HG03432 (cell line): ENCODE results near the gene MEIS3.
A peak's percentile ranks its signal among the peaks of the same experiment; 100 is the strongest.

ENCODE experiments used
- ATAC-seq: cut with Tn5 transposase; IDR thresholded peaks from one replicate; pipeline ENCODE4 v1.9.1; 2021; ENCODE audit warnings: mild to moderate bottlenecking, moderate library complexity; ENCODE audit not compliant: unreplicated experiment

The MEIS3 gene

GRCh38 chr19:47435883-47436417 lies 16.6 kb upstream of the MEIS3 start:
- no peak for ATAC-seq

- no peak for ATAC-seq
These were observed 15.9 kb upstream of the MEIS3 start for GRCh38 chr19:47435196-47435595.

GRCh38 chr19:47434088-47434487 lies 14.8 kb upstream of the MEIS3 start:
- ATAC-seq, result no peak

- no peak for ATAC-seq
These were observed 13.8 kb upstream of the MEIS3 start for GRCh38 chr19:47433121-47433520.

DNA sequence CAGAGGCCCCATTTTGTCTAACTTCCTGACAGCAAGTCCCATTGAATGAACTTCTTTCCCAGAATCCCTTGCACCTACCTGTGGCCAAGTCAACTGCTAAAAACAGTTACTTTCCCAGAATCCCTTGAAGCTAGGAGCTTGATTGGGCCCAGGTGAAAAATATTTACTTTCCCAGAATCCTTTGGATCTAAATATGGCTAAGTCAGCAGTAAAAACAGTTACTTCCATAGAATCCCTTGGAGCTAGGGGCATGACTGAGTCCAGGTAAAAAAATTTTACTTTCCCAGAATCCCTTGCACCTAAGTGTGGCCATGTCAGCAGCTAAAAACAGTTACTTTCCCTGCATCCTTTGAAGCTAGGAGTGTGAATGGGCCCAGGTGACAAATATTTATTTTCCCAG lies 13.2 kb upstream of the MEIS3 start:
- no peak for ATAC-seq

DNA sequence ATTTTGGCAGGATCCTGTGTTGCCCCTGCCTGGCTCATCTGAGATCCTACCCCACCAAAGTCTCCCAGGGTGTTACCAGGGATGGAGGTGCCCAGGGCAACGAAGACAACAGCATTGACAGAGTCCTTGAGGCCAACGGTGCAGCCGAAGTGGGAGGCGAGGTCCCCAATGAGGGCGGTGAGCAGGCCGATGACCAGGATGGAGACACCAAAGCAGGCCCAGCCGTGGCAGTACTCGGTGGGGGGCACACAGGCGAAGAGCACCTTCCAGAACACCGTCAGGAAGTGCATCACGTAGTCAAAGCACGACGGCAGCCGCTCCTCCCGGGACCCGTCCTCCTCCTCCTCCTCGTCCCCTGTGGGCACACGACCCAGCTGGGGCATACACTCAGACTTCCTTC lies 12.8 kb upstream of the MEIS3 start:
- ATAC-seq, result no peak

DNA sequence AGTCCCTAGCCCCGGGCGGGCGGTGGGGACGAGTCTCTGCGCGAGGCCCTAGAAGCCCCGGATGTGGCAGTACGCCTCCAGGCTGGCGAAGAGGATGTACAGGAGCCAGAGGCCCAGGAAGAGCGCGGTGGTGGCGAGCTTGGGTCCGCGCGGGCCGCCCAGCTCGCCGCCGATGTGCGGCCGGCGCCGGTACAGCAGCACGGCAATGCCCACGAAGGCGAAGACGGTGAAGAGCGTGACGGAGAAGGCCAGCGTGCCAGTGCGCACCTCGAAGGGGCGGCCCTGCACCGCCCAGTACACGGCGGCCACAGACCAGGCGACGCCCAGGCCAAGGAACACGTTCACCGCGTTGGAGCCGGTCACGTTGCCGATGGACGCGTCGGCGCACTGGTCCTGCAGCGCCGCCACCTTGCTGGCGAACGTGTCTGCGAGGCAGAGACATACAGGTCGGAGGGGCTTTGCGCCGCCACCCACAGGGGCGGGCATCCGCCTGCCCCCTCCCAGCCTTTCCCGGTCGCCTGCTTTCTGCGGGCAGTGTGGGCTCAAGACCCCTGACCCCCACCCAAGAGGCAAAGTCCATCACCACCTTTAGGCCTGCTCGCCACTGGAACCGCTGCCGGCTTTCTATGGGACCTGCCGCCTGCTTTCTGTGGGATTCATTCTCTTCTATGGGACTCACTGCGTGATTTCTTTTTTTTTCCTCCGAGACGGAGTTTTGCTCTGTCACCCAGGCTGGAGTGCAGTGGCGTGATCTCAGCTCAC lies 10.9 kb upstream of the MEIS3 start:
- no peak for ATAC-seq

GRCh38 chr19:47429140-47429793 lies 9.9 kb upstream of the MEIS3 start:
- ATAC-seq, result no peak

- no peak for ATAC-seq
These were observed 9.0 kb upstream of the MEIS3 start for GRCh38 chr19:47428177-47428894.

DNA sequence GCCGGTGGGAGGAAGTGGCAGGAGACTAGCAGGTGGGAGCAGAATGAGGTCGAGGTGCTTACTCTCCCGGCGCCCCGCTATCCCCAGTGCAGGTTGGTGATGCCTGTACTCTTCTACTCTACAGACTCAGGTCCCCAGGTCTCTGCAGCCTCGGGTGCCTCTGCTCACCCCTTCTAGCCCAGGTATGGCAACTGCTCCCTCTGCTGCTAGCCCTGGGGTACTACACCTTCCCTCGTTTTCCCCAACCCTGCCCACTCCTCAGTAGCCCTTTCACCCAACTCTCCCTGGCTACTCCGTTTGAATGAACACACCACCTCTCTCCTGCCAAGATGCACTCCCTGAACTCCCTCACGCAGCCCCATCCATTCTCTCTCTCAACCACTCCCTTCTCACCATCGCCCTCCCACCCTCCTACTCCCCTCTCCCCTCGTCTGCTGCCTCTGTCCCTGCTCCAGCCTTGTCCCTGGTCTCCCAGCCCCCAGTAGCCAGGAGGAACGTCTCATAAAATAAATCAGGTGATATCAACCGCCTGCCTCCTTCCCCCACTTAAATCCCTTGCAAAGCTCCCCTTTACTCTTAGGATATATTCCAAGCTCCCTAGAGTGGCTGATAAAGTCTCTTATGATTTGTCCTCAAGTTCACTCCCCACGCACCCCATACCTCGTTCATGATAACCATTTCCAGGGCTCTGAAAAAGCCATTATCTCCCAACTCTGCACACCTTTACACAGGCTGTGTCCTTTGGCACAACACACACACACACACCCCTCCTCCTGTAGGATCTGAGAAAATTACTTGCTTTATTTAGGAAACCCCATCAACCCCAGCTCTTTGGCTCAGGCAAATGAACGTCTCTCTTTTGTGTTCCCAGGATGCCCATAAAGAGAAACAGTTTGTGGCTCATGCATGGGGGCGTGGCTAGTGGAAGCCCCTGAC lies 8.2 kb upstream of the MEIS3 start:
- ATAC-seq, result peak; percentile 62

DNA sequence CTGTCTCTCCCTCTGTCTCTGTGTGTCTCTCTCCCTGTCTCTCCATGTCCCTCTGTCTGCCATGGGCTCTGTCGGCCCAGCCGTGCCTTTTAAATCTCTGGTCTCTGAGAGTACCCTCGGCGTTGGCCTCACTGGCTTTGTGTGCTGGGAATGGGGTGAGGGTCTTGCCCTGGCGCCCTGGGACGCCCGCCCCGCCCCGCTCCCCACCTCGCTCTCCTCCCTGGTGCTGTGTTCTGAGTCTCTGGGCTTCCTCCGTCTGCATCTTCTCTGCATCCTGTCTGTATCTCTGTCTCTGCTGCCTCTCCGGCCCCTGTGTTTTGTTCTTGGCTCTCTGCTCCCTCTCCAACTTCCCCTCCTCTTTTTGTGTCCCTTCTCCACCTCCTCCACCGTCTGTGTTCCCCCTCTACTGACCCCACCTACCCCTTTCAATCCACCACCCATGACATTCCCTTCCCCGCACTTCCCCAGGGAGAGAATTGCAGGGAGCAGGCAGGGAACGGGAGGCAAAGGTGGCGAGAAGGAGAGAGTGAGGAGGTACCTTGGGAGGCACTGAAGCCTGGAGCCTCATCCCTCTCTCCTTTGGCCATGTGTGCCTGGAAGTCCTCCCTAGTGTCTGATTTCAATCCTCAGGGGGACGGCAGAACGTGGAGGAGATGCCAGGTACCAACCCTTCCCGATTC lies 4.0 kb upstream of the MEIS3 start:
- ATAC-seq, result no peak

- no peak for ATAC-seq
These were observed 3.3 kb upstream of the MEIS3 start for GRCh38 chr19:47422417-47423163.

GRCh38 chr19:47421844-47422395 lies 2.6 kb upstream of the MEIS3 start:
- ATAC-seq, result no peak

- ATAC-seq, result no peak
These were observed 2.0 kb upstream of the MEIS3 start for GRCh38 chr19:47421244-47421786.

DNA sequence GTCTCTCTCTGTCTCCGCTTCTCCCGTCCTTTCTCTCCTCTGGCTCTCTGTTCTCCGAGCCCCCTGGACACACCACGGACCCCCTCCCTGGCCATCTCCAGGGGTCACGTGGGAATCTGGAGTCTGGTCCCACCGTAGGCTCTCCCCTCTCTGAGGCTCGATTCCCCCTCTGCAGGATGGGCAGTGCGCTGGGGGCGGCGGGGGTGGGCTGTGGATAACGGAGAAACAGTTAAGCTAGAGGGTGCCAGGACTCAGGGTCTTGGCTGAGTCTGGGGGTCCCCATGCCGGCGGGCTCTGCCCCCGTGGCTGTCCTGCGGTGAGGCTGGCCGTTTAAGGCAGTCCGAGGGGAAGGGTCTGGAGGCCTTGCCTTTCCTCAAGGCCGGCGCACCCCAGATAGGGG lies 462 bp upstream of the MEIS3 start:
- no peak for ATAC-seq

DNA sequence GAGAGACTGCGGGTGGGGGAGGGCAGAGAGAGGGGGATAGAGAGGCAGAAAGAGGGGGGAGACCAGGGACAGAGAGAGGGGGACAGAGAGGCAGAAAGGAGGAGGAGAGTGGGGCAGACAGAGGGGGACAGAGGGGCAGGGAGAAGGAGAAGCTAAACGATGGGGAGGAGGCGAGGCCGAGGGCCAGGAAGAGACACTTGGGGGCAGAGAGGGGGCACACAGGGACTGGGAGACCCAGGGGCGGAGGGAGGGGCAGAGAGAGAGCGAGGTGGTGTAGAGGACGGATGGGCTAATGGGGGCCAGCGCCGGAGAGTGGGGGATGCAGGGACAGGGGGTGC lies 666 bp downstream of the MEIS3 start:
- no peak for ATAC-seq

DNA sequence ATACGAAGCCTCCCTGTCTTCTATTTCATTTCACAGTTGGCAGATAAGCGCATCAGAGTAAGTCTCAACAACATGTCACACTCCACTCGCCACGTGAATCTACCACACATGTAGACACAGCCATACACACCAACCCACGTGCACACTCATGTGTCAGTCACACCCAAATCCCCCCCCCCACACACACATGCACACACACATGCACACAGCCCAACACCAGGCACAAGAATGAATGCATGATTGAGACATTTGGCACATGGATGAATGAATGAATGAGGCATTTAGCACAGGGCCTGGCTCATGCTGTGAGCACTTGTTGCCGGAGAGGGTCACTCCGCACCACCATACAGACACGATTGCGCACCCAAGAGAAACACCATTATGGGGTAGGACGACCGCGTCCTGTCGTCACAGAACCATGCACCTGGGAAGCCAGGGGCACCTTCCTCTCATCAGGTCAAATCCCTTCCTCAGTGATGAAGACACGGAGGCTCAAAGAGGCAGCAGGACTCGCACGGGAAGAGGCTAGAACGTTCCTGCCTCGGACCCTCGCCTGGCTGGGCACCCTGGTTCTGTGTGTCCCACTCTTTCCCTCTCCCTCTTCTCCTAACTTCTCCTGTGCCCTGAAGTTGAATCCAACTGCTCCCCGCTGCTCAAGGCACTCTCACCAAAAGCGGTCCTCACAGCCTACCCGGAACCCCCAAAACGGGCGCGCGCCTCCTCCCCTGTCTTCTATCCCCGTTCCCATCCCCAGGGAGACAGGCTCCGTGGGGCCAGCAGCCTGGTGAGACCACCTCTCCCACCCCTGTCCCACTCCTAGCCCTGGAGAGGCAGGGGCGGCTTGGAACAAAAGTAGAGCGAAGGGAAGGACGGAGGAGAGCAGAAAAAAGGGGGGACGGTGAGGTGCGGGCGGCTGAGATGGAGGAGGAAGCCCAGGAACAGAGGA lies 1.3 kb downstream of the MEIS3 start:
- ATAC-seq, result no peak
